ENCODE measurements around the gene GNB1.
"Not testable (repeated sequence)": the region's sequence is repeated elsewhere in the genome, so short reads cannot be mapped to it uniquely, and the experiment has no call there.

Gene GNB1

DNA sequence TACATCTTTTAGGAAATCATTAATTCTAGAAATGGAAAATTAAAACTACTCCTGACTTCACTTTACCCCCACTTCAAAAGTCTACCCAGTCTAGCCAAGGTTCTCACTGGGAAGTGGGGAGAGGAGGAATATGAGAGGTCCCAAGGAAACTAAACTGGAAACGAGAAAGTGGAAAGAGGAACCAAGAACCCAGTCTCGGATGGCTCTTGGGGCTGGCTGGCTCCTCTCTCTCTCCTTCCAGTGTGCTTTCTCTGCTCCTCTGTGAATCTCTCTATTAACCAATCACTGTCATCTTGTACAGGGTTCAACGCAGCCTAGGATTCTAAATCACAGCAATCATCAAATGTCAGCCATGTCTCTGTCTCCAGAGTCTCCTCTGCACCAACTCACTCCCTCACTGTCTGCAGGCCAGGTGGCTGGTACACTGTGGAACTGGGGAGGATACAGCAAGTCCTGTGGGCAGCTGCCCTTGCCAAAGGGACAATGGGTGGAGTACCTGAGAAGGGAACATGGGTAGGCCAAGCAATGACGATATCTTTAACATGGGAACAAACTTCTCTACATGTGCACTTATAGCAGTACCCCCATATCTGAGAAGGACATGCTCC is 33.7 kb downstream of the GNB1 start:
- Histone ChIP-seq H3F3A (ENCODE audit: insufficient read depth, low read length) (no peaks in the 10 kb centered on the region), H3K9ac (ENCODE audit: low read length) (peak overlapping the region; percentile 18; the same call in 1 of the 2 replicates), H3K4me1 (ENCODE audit: insufficient read depth, low read length, severe bottlenecking) (peaks cover 91% of the 10 kb centered on the region), H2AFZ (ENCODE audit: low read length) (no peak overlapping the region), H4K20me1 (ENCODE audit: insufficient read depth, low read length) (no peaks in the 10 kb centered on the region), H3K36me3 (ENCODE audit: insufficient read depth, low read length) (peaks cover 33% of the 10 kb centered on the region), H3K4me3 (ENCODE audit: low read depth, low read length, poor library complexity, severe bottlenecking) (no peak overlapping the region), H3K27me3 (ENCODE audit: insufficient read depth, low read length) (no peaks in the 10 kb centered on the region), H3K9me2 (ENCODE audit: low read depth, low read length) (no peaks in the 10 kb centered on the region), H3K79me2 (ENCODE audit: insufficient read depth, low read length) (peaks cover 100% of the 10 kb centered on the region), H3K27ac (ENCODE audit: low read depth, low read length, poor library complexity, severe bottlenecking) (peak overlapping the region; percentile 81), H3K4me2 (ENCODE audit: low read length) (no peak overlapping the region), H3K9me3 (ENCODE audit: low read length) (no peaks in the 10 kb centered on the region)
- no peak for TF ChIP-seq EZH2 (IDR thresholded peaks at IDR 0.05; ENCODE audit: borderline replicate concordance, low read length)
- TF ChIP-seq, protein P1, sequence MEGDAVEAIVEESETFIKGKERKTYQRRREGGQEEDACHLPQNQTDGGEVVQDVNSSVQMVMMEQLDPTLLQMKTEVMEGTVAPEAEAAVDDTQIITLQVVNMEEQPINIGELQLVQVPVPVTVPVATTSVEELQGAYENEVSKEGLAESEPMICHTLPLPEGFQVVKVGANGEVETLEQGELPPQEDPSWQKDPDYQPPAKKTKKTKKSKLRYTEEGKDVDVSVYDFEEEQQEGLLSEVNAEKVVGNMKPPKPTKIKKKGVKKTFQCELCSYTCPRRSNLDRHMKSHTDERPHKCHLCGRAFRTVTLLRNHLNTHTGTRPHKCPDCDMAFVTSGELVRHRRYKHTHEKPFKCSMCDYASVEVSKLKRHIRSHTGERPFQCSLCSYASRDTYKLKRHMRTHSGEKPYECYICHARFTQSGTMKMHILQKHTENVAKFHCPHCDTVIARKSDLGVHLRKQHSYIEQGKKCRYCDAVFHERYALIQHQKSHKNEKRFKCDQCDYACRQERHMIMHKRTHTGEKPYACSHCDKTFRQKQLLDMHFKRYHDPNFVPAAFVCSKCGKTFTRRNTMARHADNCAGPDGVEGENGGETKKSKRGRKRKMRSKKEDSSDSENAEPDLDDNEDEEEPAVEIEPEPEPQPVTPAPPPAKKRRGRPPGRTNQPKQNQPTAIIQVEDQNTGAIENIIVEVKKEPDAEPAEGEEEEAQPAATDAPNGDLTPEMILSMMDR (IDR thresholded peaks at IDR 0.05; ENCODE audit: low read length): no peak

DNA sequence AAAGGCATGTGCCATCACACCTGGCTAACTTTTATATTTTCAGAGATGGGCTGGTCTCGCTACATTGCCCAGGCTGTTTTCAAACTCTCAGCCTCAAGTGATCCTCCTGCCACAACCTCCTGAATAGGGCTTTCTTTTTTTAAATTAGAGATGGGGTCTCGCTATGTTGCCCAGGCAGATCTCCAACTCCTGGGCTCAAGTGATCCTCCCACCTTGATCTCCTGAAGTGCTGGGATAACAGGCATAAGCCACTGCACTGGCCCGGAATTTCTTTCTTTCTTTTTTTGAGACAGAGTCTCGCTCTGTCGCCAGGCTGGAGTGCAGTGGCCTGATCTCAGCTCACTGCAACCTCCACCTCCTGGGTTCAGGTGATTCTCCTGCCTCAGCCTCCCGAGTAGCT is 34.7 kb downstream of the GNB1 start:
- peaks cover 81% of the 10 kb centered on the region for H3K4me1 ChIP-seq (ENCODE audit: insufficient read depth, low read length, severe bottlenecking)
- peak overlapping the region; percentile 81 for H3K27ac ChIP-seq (ENCODE audit: low read depth, low read length, poor library complexity, severe bottlenecking)

GRCh38 chr1:1853593-1854257 is 37.2 kb downstream of the GNB1 start:
- Histone ChIP-seq H3K27ac (ENCODE audit: low read depth, low read length, poor library complexity, severe bottlenecking) (peak overlapping the region; percentile 53), H4K20me1 (ENCODE audit: insufficient read depth, low read length) (no peaks in the 10 kb centered on the region), H3K4me1 (ENCODE audit: insufficient read depth, low read length, severe bottlenecking) (peaks cover 79% of the 10 kb centered on the region), H3K27me3 (ENCODE audit: insufficient read depth, low read length) (no peaks in the 10 kb centered on the region), H3K9me2 (ENCODE audit: low read depth, low read length) (no peaks in the 10 kb centered on the region), H3K4me2 (ENCODE audit: low read length) (0 out of 2 replicates have a peak overlapping the region, but pooled peaks have one; percentile 26), H3K36me3 (ENCODE audit: insufficient read depth, low read length) (peaks cover 38% of the 10 kb centered on the region), H3K79me2 (ENCODE audit: insufficient read depth, low read length) (peaks cover 96% of the 10 kb centered on the region), H3K9ac (ENCODE audit: low read length) (peak overlapping the region; percentile 21; the same call in 1 of the 2 replicates), H2AFZ (ENCODE audit: low read length) (no peak overlapping the region), H3F3A (ENCODE audit: insufficient read depth, low read length) (no peaks in the 10 kb centered on the region), H3K4me3 (ENCODE audit: low read depth, low read length, poor library complexity, severe bottlenecking) (no peak overlapping the region), H3K9me3 (ENCODE audit: low read length) (no peaks in the 10 kb centered on the region)
- TF ChIP-seq, protein P1 (IDR thresholded peaks at IDR 0.05; ENCODE audit: low read length): no peak
- TF ChIP-seq EZH2 (IDR thresholded peaks at IDR 0.05; ENCODE audit: borderline replicate concordance, low read length): no peak

More for the DNA sequence above, 34.7 kb downstream of the GNB1 start:
- H2AFZ ChIP-seq (ENCODE audit: low read length); H3K27me3 ChIP-seq (ENCODE audit: insufficient read depth, low read length); H3K9ac ChIP-seq (ENCODE audit: low read length); H3K4me3 ChIP-seq (ENCODE audit: low read depth, low read length, poor library complexity, severe bottlenecking); H3K9me3 ChIP-seq (ENCODE audit: low read length); H3F3A ChIP-seq (ENCODE audit: insufficient read depth, low read length); H3K9me2 ChIP-seq (ENCODE audit: low read depth, low read length); H4K20me1 ChIP-seq (ENCODE audit: insufficient read depth, low read length); H3K4me2 ChIP-seq (ENCODE audit: low read length): not testable (repeated sequence)
- Histone ChIP-seq H3K79me2 (ENCODE audit: insufficient read depth, low read length) (peaks cover 99% of the 10 kb centered on the region), H3K36me3 (ENCODE audit: insufficient read depth, low read length) (peaks cover 33% of the 10 kb centered on the region)
